VCaP (cell line): Measurements from ENCODE around the gene UBAC1.
A peak's percentile ranks its signal among the peaks of the same experiment; 100 is the strongest.

Experiments used
- H3K27ac ChIP-seq: fragments of 450-650 bp; 2 replicates; pipeline ENCODE4 v1.5.1; 2017
- TF ChIP-seq, protein P1 (sequence below): fragments of 450-650 bp; conservative IDR thresholded peaks from 2 replicates; pipeline ENCODE4 v1.5.1; 2017; ENCODE audit warnings: mild to moderate bottlenecking, moderate library complexity

UBAC1 gene

GRCh38 chr9:135908754-135909204, 52.4 kb downstream of the UBAC1 start:
- peak overlapping the region; percentile 96 for H3K27ac ChIP-seq

DNA sequence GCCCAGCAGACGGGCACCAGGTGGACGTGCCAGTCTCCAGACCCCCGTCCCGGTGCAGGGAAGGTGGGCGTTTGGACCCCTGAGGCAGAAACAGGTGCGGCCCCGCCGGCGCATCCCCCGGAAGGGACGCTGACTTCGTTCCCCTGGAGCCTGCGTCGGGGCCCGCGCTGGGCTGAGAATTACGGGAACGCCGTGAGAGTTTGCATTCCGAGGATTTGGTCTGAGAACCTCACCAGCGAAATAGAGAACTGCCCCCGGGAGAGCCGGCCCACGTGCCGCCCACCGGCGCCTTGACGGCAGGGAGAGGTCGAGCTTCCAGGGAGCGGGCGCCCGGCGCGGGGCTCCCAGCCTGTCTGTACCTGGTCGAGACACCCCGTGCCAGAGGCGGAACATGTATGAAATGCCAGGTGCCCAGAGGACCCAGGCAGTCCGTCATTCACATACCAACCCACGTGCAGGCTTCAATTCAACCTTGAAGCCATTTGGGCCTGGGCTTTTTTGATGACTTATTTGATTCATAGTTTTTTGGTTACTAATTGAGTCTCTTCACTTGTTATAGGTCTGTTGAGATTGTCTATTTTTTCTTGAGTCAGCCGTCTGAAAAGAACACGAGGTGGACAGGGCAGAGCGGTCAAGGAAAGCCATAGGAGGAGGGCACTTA, 53.0 kb downstream of the UBAC1 start:
- TF ChIP-seq, protein P1, sequence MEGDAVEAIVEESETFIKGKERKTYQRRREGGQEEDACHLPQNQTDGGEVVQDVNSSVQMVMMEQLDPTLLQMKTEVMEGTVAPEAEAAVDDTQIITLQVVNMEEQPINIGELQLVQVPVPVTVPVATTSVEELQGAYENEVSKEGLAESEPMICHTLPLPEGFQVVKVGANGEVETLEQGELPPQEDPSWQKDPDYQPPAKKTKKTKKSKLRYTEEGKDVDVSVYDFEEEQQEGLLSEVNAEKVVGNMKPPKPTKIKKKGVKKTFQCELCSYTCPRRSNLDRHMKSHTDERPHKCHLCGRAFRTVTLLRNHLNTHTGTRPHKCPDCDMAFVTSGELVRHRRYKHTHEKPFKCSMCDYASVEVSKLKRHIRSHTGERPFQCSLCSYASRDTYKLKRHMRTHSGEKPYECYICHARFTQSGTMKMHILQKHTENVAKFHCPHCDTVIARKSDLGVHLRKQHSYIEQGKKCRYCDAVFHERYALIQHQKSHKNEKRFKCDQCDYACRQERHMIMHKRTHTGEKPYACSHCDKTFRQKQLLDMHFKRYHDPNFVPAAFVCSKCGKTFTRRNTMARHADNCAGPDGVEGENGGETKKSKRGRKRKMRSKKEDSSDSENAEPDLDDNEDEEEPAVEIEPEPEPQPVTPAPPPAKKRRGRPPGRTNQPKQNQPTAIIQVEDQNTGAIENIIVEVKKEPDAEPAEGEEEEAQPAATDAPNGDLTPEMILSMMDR: no peak
- peak overlapping the region; percentile 96 for H3K27ac ChIP-seq

More at GRCh38 chr9:135908754-135909204, 52.4 kb downstream of the UBAC1 start:
- TF ChIP-seq, protein P1: no peak

- TF ChIP-seq, protein P1: no peak
- peak within 1 kb of the TSS; percentile 96 for H3K27ac ChIP-seq
These were observed 53.6 kb downstream of the UBAC1 start, which contains the start of gene CAMSAP1 for GRCh38 chr9:135907431-135908092. Gene CAMSAP1, minus strand, starts transcription at chr9:135907546. Its CDS starts 387 bp downstream, at chr9:135907159.

- TF ChIP-seq, protein P1: 0 out of 2 replicates have a peak, but pooled peaks have one; percentile 9
- H3K27ac ChIP-seq: peak overlapping the region; percentile 96
These were observed 54.2 kb downstream of the UBAC1 start for GRCh38 chr9:135907006-135907430.

DNA sequence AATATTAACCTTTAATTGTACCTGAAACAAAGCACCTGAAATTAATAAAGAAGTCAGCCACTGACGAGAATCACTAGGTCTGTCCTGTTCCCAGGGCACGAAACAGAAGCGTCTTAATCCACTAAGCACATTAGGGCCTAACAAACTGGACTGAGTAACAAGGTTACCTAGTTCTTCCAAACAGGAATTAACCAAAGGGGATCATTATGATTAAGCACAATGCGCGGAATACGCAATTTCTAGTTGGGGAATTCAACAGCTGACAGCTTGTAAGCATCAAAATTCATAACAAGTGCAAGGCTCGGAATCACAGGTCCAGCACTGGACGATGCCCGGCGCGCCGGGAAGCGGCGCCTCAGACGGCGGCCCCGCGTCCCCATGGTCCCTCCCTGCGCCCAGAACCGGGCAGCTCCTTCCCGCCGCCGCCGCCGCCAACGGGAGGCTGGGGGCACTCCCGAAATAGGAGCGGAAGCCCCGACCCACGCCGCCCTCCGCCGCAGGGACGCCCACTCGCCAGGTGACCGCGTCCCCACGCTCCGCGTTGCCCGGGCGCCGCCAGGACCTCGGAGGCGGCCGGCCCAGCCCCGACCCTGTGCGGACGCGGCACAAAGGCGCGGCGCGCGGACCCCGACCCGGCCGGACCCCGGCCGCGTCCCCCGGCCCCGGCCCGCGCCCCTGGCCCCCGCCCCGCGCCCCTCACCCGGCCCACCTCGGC, 54.7 kb downstream of the UBAC1 start:
- TF ChIP-seq, protein P1: no peak
- peak overlapping the region; percentile 96 for H3K27ac ChIP-seq

- TF ChIP-seq, protein P1: no peak
- peak overlapping the region; percentile 96 for H3K27ac ChIP-seq
These were observed 55.6 kb downstream of the UBAC1 start for GRCh38 chr9:135905380-135906258.
